GM20431 (cell line): ENCODE data around the gene FOXP3.
"Not testable (repeated sequence)": the region's sequence is repeated elsewhere in the genome, so short reads cannot be mapped to it uniquely, and the experiment has no call there.

Experiments used
- in situ Hi-C: fragments of 300-500 bp; cut with MseI, MboI; formaldehyde crosslinking; loops from one replicate; pipeline ENCODE4 v1.15.0; 2020; ENCODE audit warnings: low sequenced_read_pairs; ENCODE audit not compliant: unreplicated experiment

FOXP3 gene

GRCh38 chrX:49264460-49264859 is at the start of gene FOXP3:
TSS of gene FOXP3 (minus strand) at chrX:49264710. CDS start at chrX:49258505, 6,205 bp downstream.
- in situ Hi-C loops, result no loop called here

GRCh38 chrX:49312176-49312575 is 47.7 kb upstream of the FOXP3 start:
- in situ Hi-C loops, result no loop called here

- in situ Hi-C loops, result no loop called here
Observed at GRCh38 chrX:49310371-49310770, 45.9 kb upstream of the FOXP3 start.

- in situ Hi-C loops, result no loop called here
Observed at GRCh38 chrX:49309401-49309981, 45.0 kb upstream of the FOXP3 start.

GRCh38 chrX:49308604-49309269 is 44.2 kb upstream of the FOXP3 start:
- in situ Hi-C loops, result no loop called here

GRCh38 chrX:49307775-49308174 is 43.3 kb upstream of the FOXP3 start:
- in situ Hi-C loops, result not testable (repeated sequence)

GRCh38 chrX:49303346-49303745 is 38.8 kb upstream of the FOXP3 start, which contains the start of gene GAGE10:
TSS of gene GAGE10 (plus strand) at chrX:49303646. CDS start at chrX:49304860, 1,214 bp downstream.
- in situ Hi-C loops, result no loop called here

GRCh38 chrX:49300703-49301102 is 36.2 kb upstream of the FOXP3 start:
- in situ Hi-C loops, result no loop called here

GRCh38 chrX:49299293-49299692 is 34.8 kb upstream of the FOXP3 start:
- in situ Hi-C loops, result not testable (repeated sequence)

GRCh38 chrX:49292400-49293362 is 28.2 kb upstream of the FOXP3 start:
- in situ Hi-C loops, result no loop called here

GRCh38 chrX:49291615-49292337 is 27.3 kb upstream of the FOXP3 start:
- in situ Hi-C loops, result no loop called here

GRCh38 chrX:49290215-49290614 is 25.7 kb upstream of the FOXP3 start:
- in situ Hi-C loops, result no loop called here

- in situ Hi-C loops, result no loop called here
Observed at GRCh38 chrX:49287665-49288064, 23.2 kb upstream of the FOXP3 start.

GRCh38 chrX:49286581-49286980 is 22.1 kb upstream of the FOXP3 start:
- in situ Hi-C loops, result no loop called here

- in situ Hi-C loops, result no loop called here
Observed at GRCh38 chrX:49286136-49286535, 21.6 kb upstream of the FOXP3 start.

GRCh38 chrX:49284212-49284611 is 19.7 kb upstream of the FOXP3 start:
- in situ Hi-C loops, result no loop called here

- in situ Hi-C loops, result no loop called here
Observed at GRCh38 chrX:49282647-49283011, 18.1 kb upstream of the FOXP3 start.

GRCh38 chrX:49278081-49278480 is 13.6 kb upstream of the FOXP3 start:
- in situ Hi-C loops, result no loop called here

- in situ Hi-C loops, result no loop called here
Observed at GRCh38 chrX:49277535-49277830, 13.0 kb upstream of the FOXP3 start.
